NOMO-1 (cell line): Measurements from ENCODE around the gene PANX2.
"Not testable (repeated sequence)": the region's sequence is repeated elsewhere in the genome, so short reads cannot be mapped to it uniquely, and the experiment has no call there.

Source experiments
- DNase-seq, 2 experiments: peaks; one replicate each; lab custom pipeline; 2025; ENCODE audit not compliant: unreplicated experiment in 2 of 2; lab: John Stamatoyannopoulos, UW

Gene PANX2, protein sequence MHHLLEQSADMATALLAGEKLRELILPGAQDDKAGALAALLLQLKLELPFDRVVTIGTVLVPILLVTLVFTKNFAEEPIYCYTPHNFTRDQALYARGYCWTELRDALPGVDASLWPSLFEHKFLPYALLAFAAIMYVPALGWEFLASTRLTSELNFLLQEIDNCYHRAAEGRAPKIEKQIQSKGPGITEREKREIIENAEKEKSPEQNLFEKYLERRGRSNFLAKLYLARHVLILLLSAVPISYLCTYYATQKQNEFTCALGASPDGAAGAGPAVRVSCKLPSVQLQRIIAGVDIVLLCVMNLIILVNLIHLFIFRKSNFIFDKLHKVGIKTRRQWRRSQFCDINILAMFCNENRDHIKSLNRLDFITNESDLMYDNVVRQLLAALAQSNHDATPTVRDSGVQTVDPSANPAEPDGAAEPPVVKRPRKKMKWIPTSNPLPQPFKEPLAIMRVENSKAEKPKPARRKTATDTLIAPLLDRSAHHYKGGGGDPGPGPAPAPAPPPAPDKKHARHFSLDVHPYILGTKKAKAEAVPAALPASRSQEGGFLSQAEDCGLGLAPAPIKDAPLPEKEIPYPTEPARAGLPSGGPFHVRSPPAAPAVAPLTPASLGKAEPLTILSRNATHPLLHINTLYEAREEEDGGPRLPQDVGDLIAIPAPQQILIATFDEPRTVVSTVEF

DNA sequence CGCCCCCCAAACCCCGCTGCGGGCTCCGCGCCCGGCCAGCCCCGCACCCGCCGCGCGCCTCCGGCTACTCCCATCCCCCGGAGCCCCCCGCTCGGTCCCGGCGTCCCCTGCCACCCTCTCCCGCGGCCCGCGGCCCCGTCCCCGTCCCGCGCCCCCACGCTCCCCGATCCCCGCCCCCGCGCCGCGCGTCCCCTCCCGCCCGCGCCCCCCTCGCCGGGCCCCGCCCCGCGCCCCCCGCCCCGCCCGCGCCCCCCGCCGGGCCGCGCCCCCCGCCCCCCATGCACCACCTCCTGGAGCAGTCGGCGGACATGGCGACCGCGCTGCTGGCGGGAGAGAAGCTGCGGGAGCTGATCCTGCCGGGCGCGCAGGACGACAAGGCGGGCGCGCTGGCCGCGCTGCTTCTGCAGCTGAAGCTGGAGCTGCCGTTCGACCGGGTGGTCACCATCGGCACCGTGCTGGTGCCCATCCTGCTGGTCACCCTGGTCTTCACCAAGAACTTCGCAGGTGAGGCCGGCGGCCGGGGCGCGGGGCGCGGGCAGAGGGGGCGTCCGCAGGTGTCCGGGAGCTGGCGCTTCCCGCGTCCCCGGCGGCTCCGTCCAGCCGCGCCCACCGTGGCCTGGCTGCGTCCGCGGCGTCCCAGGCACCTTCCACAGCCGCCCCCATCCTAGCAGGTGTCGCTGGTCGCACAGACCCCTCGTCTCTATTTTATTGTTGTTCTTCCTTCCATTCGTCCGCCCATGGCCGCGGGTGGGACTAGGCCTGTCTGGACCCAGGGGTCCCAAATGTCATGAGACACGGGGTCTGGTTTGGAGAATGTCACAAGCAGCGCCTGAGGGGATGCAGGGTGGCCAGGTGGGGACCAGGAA is at the start of gene PANX2:
TSS of gene PANX2 (plus strand) at position 279 of the 866 bp plus-strand sequence. CDS start at position 279, 0 bp downstream.
- no peak for DNase-seq

GRCh38 chr22:50121202-50121740 is 49.3 kb upstream of the PANX2 start:
- no peak for DNase-seq

DNA sequence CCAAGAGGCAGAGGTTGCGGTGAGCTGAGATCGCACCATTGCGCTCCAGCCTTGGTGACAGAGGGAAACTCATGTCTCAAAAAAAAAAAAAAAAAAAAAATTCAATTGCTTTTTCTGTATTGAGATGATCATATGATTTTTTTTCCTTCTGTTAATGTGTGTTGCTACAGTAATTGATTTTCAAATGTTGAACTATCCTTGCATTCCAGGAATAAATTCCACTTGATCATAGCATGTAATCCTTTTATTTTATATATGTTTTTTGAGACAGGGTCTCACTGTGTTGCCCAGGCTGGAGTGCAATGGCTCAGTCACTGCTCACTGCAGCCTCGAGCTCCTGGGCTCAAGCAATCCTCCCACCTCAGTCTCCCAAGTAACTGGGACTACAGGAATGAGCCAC is 47.4 kb upstream of the PANX2 start:
- DNase-seq = no peak

DNA sequence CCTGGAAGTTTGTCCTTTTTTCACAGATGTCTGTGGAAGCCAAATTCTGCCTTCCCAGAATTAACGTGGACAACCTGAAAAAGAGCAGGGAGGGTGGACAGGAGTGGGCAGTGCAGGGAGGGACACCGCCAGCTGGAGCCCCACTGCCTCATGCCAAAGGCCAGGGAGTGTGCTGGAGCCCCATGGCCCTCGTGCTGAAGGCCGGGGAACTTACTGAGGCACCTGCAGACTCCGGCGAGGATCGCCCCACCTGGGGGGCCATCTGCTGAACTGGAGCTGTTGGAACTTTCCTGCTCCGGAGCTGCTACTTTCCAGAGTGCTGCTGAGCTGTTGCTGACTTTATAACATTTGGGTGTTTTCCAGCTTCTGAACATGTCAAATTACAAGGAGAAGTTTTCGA is 45.5 kb upstream of the PANX2 start:
- no peak for DNase-seq

DNA sequence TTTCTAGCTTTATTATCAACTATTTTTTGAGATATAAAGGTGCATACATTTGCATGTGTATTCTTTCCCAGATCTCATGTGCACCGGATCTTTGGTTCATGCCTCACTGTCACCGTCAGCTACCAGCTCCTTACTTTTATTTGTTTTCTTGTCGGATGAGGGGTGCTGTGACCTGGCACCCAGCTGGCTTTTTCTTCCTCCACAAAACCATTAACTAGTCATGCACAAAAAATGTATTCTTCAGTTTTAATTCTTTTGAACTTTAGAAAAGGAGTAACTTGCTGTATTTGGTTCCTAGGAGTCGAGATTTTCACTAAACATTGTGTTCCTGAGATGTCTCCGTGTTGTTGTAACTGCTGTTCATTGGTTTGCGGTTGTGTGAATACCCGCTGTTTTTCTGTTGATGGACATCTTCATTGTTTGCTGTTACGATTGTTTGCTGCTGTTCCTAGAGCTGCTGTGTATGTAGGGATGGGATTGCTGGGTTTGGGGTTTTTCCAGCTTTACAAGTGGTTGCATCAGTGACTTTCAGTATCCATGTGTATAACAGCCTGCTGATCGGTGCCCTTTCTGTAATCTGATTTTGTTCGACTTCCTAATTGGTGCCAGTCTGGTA is 41.3 kb upstream of the PANX2 start:
- DNase-seq = no peak

GRCh38 chr22:50131894-50132293 is 38.6 kb upstream of the PANX2 start:
- no peak for DNase-seq

DNA sequence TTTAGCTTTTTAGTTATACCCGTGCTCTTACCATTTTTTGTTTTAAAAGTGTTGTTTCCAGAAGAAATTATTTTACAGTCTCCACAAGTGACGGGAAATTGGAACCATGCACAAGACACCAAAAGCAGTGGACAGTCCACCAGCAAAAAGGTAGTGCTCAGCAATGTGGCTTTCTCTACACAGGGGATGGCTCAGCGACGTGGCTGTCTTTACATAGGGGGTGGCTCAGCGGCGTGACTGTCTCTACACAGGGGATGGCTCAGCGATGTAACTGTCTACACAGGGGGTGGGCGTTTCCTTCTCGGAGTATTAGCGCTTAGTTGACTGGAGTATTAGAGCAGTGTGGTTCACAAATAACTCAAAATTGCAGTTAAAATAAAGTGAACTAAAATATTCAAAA is 36.0 kb upstream of the PANX2 start:
- no peak for DNase-seq

DNA sequence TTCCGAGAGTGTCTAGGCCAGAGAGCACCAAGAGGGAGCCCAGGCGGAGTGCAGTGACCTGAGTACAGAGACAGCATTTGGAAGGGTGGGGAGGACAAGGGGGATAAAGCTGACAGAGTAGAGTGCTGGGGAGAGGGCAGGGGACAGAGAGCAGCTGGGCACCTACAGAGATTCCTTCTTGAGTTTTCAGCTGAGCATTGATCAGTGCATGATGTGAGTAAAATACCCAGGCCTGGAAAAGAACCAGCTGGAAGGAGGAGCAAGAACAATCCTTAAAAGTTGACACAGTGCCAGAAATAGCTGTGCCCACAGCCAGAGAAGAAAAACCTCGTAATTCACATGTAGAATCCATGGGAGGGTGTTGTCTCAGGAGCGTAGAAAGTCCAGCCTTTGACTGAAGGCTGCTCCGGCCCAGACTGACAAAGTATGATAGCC is 33.9 kb upstream of the PANX2 start:
- DNase-seq = no peak

DNA sequence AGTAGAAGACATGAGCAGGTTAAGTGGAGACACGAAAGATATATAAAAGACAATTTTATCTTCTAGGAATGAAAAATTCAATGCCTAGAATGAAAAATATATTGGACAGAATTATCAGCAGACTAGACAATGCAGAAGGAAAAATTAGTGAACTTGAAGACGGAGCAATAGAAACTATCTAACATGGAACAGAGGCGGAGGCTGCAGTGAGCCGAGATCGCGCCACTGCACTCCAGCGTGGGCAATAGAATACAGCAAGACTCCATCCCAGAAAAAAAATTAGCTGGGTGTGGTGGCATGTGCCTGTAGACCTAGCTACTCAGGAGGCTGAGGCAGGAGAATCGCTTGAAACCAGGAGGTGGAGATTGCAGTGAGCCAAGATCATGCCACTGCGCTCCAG is 33.3 kb upstream of the PANX2 start:
- DNase-seq = not testable (repeated sequence)

- no peak for DNase-seq
Observed at GRCh38 chr22:50138041-50138440, 32.5 kb upstream of the PANX2 start.

DNA sequence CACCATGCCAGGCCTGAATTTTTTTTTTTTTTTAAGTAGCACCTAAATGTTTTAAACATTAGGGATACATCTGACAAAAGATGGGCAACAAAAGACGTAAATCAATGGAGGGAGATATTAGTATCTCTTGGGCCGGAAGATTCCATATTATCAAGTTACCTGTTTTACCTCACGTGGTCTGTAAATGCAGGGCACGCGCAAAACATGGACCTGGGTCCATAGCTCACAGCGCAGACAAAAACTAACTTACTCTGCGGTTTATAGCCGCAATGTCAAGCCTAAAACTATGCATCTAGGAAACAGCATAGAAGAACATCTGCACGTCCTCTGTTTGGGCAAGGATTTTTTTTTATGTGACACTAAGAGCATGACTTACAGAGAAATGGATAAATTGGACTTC is 31.5 kb upstream of the PANX2 start:
- DNase-seq = no peak

DNA sequence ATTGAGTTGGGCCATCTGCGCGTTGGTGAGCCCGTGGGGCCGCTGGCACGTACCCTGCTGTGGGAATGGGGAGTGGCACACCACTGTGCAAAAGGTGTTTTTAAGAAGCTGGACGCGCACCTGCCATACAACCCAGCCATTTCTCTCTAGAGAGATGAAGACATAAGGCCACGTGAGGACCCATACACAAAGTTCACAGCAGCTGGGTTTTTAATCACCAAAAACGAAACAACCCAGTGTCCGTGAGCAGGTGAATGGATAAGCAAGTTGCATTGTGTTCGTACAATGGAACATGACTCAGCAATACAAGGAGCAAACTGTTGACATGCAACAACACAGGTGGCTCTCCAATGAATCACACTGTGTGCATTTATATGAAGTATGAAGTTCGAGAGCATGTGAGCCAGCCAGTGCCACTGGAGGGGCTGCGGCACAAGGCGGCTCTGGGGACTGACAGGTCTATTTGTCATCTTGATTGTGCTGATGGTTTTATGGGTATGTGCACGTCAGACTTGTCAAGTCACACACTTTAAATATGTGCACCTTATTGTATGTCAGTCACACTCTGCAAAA is 30.6 kb upstream of the PANX2 start:
- no peak for DNase-seq

DNA sequence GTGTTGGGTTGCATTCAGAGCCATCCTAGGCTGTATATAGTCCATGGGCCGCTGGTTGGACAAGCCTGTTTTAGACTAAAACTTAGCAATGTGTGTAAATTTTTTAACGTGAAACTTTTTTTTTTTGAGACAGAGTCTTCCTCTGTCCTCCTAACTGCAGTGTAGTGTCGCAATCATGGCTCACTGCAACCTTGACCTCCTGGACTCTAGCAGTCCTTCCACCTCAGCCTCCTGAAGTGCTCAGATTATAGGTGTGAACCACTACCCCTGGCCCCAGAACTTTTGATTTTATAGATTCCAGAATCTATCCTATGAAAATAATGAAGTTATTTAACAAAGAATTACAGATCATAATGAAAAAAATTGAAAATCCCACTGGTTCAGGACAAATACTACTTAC is 29.9 kb upstream of the PANX2 start:
- no peak for DNase-seq

DNA sequence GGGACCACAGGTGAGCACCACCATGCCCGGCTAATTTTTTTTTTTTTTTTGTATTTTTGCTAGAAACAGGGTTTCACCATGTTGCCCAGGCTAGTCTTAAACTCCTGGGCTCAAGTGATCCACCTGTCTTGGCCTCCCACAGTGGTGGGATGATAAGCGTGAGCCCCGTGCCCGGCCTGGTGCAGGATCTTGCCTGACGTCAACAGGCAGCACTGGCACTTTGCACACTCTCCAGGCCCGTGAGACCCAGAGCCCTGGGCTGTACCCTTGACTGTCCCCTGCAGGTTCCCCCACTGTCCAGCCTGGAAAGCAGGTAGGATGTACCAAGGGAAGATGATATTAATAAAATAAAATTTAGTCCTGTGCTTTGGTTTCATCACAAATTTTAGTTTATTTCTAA is 29.1 kb upstream of the PANX2 start:
- DNase-seq = no peak

DNA sequence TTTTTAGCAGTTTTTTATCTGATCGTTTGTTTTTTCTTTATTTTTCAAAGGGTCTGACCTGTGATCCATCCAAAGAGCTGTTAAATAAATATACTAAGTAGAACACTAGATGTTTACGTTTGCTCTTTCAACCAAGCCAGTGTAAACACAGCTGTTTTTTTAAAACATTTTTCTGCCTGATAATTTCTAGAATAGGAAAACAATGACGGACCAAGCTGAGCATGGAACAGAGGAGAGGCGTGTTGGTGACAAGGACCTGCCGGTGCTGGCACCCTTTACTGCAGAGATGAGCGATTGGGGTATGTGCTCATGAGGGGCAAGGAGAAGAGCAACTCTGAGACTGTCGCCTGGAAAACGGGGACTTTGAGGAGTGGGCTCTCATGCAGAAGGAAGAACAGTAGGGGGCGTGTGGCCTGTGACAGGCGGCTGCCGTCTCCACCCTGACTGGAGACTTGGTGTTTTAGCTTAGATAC is 28.6 kb upstream of the PANX2 start:
- no peak for DNase-seq

- peak in 1 of 2 experiments; percentile 66 for DNase-seq
Observed at GRCh38 chr22:50143096-50143495, 27.4 kb upstream of the PANX2 start.

GRCh38 chr22:50144005-50144614 is 26.4 kb upstream of the PANX2 start:
- no peak for DNase-seq

DNA sequence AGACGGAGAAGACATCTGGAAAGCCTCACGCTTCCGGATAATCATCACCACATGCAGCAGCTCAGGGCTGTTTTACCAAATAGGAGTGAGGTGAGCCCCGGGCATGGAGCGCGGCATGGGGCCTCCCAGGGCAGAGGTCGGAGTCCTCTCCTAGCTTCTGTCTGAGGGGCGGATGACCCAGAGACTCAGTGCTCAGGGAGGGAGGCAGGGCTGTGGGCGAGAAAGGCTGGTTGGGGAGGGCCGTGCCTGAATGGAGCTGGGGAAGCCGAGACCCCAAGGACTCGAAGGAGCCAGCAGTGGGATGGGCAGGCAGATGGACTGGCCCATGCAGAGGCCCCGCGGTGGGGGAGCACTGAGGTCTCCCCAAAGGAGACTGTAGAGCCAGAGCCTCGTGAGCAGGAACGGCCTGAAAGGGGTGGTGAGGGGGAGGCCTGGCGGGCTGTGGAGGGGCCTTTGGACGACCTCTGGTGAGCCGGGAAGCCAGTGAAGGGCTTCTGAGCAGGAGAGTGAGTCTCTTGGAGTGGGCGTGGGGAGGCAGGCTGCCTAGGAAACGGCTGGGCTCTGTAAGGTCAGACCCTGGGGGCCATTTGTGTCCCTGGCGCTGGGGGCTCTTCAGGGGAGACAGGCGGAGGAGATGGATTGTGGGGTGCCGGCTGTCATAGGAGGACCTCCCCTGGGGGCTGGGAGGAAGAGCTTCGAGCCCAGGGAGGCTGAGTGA is 24.7 kb upstream of the PANX2 start:
- DNase-seq = no peak
